Measurements from ENCODE around the gene FSTL3. TPM values are rescaled to one million over a fixed set of nuclear protein-coding genes. Genes with fewer than 3 reads are reported as not detected.
A peak's percentile ranks its signal among the peaks of the same experiment; 100 is the strongest.

Gene FSTL3
- polyA plus RNA-seq, 1 donor: 32.9 TPM

- WGBS (ENCODE audit: insufficient coverage, low lambda C conversion rate): no CpG with 5 or more reads among the region's 21 CpGs
- DNase-seq: no peak
- Histone ChIP-seq H3K27ac (ENCODE audit: low read length) (no peak overlapping the region), H3K4me3 (ENCODE audit: low read length) (no peak overlapping the region), H3K27me3 (ENCODE audit: control insufficient read depth, insufficient read depth, low read length) (no peaks in the 10 kb centered on the region), H3K36me3 (ENCODE audit: control insufficient read depth, insufficient read depth, low read length) (peaks cover 3% of the 10 kb centered on the region), H3K9me3 (ENCODE audit: control insufficient read depth, low read depth, low read length) (peaks cover 8% of the 10 kb centered on the region), H3K4me1 (ENCODE audit: control insufficient read depth, insufficient read depth, low read length) (peaks cover 17% of the 10 kb centered on the region)
These were observed 34.6 kb downstream of the FSTL3 start for GRCh38 chr19:710767-711166.

GRCh38 chr19:711254-711653 lies 35.1 kb downstream of the FSTL3 start:
- no peak overlapping the region for H3K4me3 ChIP-seq (ENCODE audit: low read length)
- DNase-seq: no peak
- H3K4me1 ChIP-seq (ENCODE audit: control insufficient read depth, insufficient read depth, low read length): peaks cover 17% of the 10 kb centered on the region
- H3K27me3 ChIP-seq (ENCODE audit: control insufficient read depth, insufficient read depth, low read length): no peaks in the 10 kb centered on the region
- 100% methylated on average over 2 of the region's 8 CpGs for WGBS (ENCODE audit: insufficient coverage, low lambda C conversion rate)
- peaks cover 3% of the 10 kb centered on the region for H3K36me3 ChIP-seq (ENCODE audit: control insufficient read depth, insufficient read depth, low read length)
- H3K27ac ChIP-seq (ENCODE audit: low read length): no peak overlapping the region
- H3K9me3 ChIP-seq (ENCODE audit: control insufficient read depth, low read depth, low read length): peaks cover 10% of the 10 kb centered on the region

GRCh38 chr19:715347-715746 lies 39.2 kb downstream of the FSTL3 start:
- DNase-seq: no peak
- Histone ChIP-seq H3K4me3 (ENCODE audit: low read length) (no peak overlapping the region), H3K27ac (ENCODE audit: low read length) (no peak overlapping the region), H3K9me3 (ENCODE audit: control insufficient read depth, low read depth, low read length) (peaks cover 11% of the 10 kb centered on the region), H3K27me3 (ENCODE audit: control insufficient read depth, insufficient read depth, low read length) (peaks cover 9% of the 10 kb centered on the region), H3K36me3 (ENCODE audit: control insufficient read depth, insufficient read depth, low read length) (peaks cover 3% of the 10 kb centered on the region), H3K4me1 (ENCODE audit: control insufficient read depth, insufficient read depth, low read length) (peaks cover 16% of the 10 kb centered on the region)
- no CpG with 5 or more reads among the region's 3 CpGs for WGBS (ENCODE audit: insufficient coverage, low lambda C conversion rate)

GRCh38 chr19:718251-718951 lies 42.2 kb downstream of the FSTL3 start:
- DNase-seq: no peak
- H3K27me3 ChIP-seq (ENCODE audit: control insufficient read depth, insufficient read depth, low read length): peaks cover 13% of the 10 kb centered on the region
- WGBS (ENCODE audit: insufficient coverage, low lambda C conversion rate): no CpG with 5 or more reads among the region's 23 CpGs

GRCh38 chr19:718991-719512 lies 42.9 kb downstream of the FSTL3 start:
- Histone ChIP-seq H3K36me3 (ENCODE audit: control insufficient read depth, insufficient read depth, low read length) (peaks cover 3% of the 10 kb centered on the region), H3K4me1 (ENCODE audit: control insufficient read depth, insufficient read depth, low read length) (peaks cover 20% of the 10 kb centered on the region), H3K9me3 (ENCODE audit: control insufficient read depth, low read depth, low read length) (peaks cover 11% of the 10 kb centered on the region), H3K27ac (ENCODE audit: low read length) (no peak overlapping the region), H3K4me3 (ENCODE audit: low read length) (no peak overlapping the region), H3K27me3 (ENCODE audit: control insufficient read depth, insufficient read depth, low read length) (peaks cover 13% of the 10 kb centered on the region)
- no CpG with 5 or more reads among the region's 54 CpGs for WGBS (ENCODE audit: insufficient coverage, low lambda C conversion rate)
- DNase-seq: peak; percentile 51 to 71

More at GRCh38 chr19:718251-718951, 42.2 kb downstream of the FSTL3 start:
- H3K4me3 ChIP-seq (ENCODE audit: low read length): no peak overlapping the region
- peaks cover 3% of the 10 kb centered on the region for H3K36me3 ChIP-seq (ENCODE audit: control insufficient read depth, insufficient read depth, low read length)
- peaks cover 20% of the 10 kb centered on the region for H3K4me1 ChIP-seq (ENCODE audit: control insufficient read depth, insufficient read depth, low read length)
- H3K9me3 ChIP-seq (ENCODE audit: control insufficient read depth, low read depth, low read length): peaks cover 11% of the 10 kb centered on the region
- H3K27ac ChIP-seq (ENCODE audit: low read length): no peak overlapping the region

GRCh38 chr19:719636-720344 lies 43.6 kb downstream of the FSTL3 start:
- whole genome bisulfite sequencing (ENCODE audit: insufficient coverage, low lambda C conversion rate): no CpG with 5 or more reads among the region's 79 CpGs
- H3K27ac ChIP-seq (ENCODE audit: low read length): no peak overlapping the region
- peak overlapping the region; percentile 4 for H3K4me3 ChIP-seq (ENCODE audit: low read length)
- peaks cover 13% of the 10 kb centered on the region for H3K27me3 ChIP-seq (ENCODE audit: control insufficient read depth, insufficient read depth, low read length)
- H3K9me3 ChIP-seq (ENCODE audit: control insufficient read depth, low read depth, low read length): peaks cover 11% of the 10 kb centered on the region
- DNase-seq: no peak
- peaks cover 20% of the 10 kb centered on the region for H3K4me1 ChIP-seq (ENCODE audit: control insufficient read depth, insufficient read depth, low read length)
- H3K36me3 ChIP-seq (ENCODE audit: control insufficient read depth, insufficient read depth, low read length): peaks cover 3% of the 10 kb centered on the region

- Histone ChIP-seq H3K9me3 (ENCODE audit: control insufficient read depth, low read depth, low read length) (peaks cover 10% of the 10 kb centered on the region), H3K27ac (ENCODE audit: low read length) (no peak overlapping the region)
- WGBS (ENCODE audit: insufficient coverage, low lambda C conversion rate): no CpG with 5 or more reads among the region's 58 CpGs
These were observed 44.4 kb downstream of the FSTL3 start for GRCh38 chr19:720345-721160.

GRCh38 chr19:722553-723101 lies 46.4 kb downstream of the FSTL3 start:
- Histone ChIP-seq H3K9me3 (ENCODE audit: control insufficient read depth, low read depth, low read length) (peaks cover 6% of the 10 kb centered on the region), H3K4me3 (ENCODE audit: low read length) (no peak overlapping the region), H3K4me1 (ENCODE audit: control insufficient read depth, insufficient read depth, low read length) (peaks cover 20% of the 10 kb centered on the region), H3K36me3 (ENCODE audit: control insufficient read depth, insufficient read depth, low read length) (peaks cover 3% of the 10 kb centered on the region), H3K27ac (ENCODE audit: low read length) (no peak overlapping the region), H3K27me3 (ENCODE audit: control insufficient read depth, insufficient read depth, low read length) (peaks cover 13% of the 10 kb centered on the region)
- DNase-seq: no peak
- no CpG with 5 or more reads among the region's 17 CpGs for WGBS (ENCODE audit: insufficient coverage, low lambda C conversion rate)

More at GRCh38 chr19:720345-721160, 44.4 kb downstream of the FSTL3 start:
- Histone ChIP-seq H3K4me3 (ENCODE audit: low read length) (no peak overlapping the region), H3K4me1 (ENCODE audit: control insufficient read depth, insufficient read depth, low read length) (peaks cover 20% of the 10 kb centered on the region), H3K36me3 (ENCODE audit: control insufficient read depth, insufficient read depth, low read length) (no peaks in the 10 kb centered on the region), H3K27me3 (ENCODE audit: control insufficient read depth, insufficient read depth, low read length) (peaks cover 13% of the 10 kb centered on the region)
- no peak for DNase-seq

GRCh38 chr19:723247-723646 lies 47.1 kb downstream of the FSTL3 start:
- H3K27me3 ChIP-seq (ENCODE audit: control insufficient read depth, insufficient read depth, low read length): peaks cover 13% of the 10 kb centered on the region
- H3K27ac ChIP-seq (ENCODE audit: low read length): no peak overlapping the region
- DNase-seq: no peak
- H3K4me1 ChIP-seq (ENCODE audit: control insufficient read depth, insufficient read depth, low read length): peaks cover 20% of the 10 kb centered on the region
- H3K4me3 ChIP-seq (ENCODE audit: low read length): no peak overlapping the region
- peaks cover 6% of the 10 kb centered on the region for H3K36me3 ChIP-seq (ENCODE audit: control insufficient read depth, insufficient read depth, low read length)
- 33% methylated on average over 2 of the region's 13 CpGs for WGBS (ENCODE audit: insufficient coverage, low lambda C conversion rate)
- H3K9me3 ChIP-seq (ENCODE audit: control insufficient read depth, low read depth, low read length): peaks cover 6% of the 10 kb centered on the region

- Histone ChIP-seq H3K27ac (ENCODE audit: low read length) (no peak overlapping the region), H3K9me3 (ENCODE audit: control insufficient read depth, low read depth, low read length) (peaks cover 6% of the 10 kb centered on the region), H3K36me3 (ENCODE audit: control insufficient read depth, insufficient read depth, low read length) (peaks cover 6% of the 10 kb centered on the region), H3K4me3 (ENCODE audit: low read length) (no peak overlapping the region), H3K27me3 (ENCODE audit: control insufficient read depth, insufficient read depth, low read length) (peaks cover 13% of the 10 kb centered on the region), H3K4me1 (ENCODE audit: control insufficient read depth, insufficient read depth, low read length) (peaks cover 17% of the 10 kb centered on the region)
- no CpG with 5 or more reads among the region's 18 CpGs for WGBS (ENCODE audit: insufficient coverage, low lambda C conversion rate)
- no peak for DNase-seq
These were observed 47.5 kb downstream of the FSTL3 start for GRCh38 chr19:723714-724113.
